ENCODE data around the gene BCL2L12.

DNA sequence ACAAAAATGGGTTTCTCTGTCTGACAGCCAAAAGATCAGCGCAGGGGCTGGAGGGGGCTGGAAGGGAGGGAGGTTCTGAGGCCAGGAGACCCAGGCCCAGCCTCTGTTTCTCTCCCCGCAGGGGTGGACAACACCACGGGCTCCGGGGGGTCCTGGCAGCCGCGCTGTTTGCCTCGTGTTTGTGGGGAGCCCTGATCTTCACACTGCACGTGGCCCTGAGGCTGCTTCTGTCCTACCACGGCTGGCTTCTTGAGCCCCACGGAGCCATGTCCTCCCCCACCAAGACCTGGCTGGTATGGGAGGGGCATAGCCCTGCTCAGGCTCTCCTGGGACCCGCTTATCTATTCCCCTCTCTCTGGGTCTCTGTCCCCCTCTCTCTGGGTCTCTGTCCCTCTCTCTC lies 34.8 kb downstream of the BCL2L12 start:
- TF ChIP-seq CTCF (IDR thresholded peaks at IDR 0.05) (no peak), POLR2AphosphoS5 (IDR thresholded peaks at IDR 0.05) (no peak), POLR2A (IDR thresholded peaks at IDR 0.05; ENCODE audit: low read depth) (no peak)
